Activated CD4-positive, alpha-beta T cell treated with anti-CD3 and anti-CD28 coated beads for 36 hours (primary cell): ENCODE measurements around the gene TPSD1. TPM values are rescaled to one million over a fixed set of nuclear protein-coding genes. Genes with fewer than 3 reads are reported as not detected.

Source experiments
- ATAC-seq: fragments of 200-7000 bp; cut with Tn5 transposase; one replicate; pipeline ENCODE4 v1.10.0; 2021; ENCODE audit warnings: mild to moderate bottlenecking, moderate library complexity
- CTCF ChIA-PET: fragments of 350-600 bp; sonication (Branson Sonifier 250); formaldehyde crosslinking; loops from one replicate; lab custom pipeline; 2021; ENCODE audit warnings: antibody characterized with exemption; lab: Charles Lee
- POLR2A ChIA-PET: fragments of 350-600 bp; sonication (Branson Sonifier 250); formaldehyde crosslinking; loops from one replicate; lab custom pipeline; 2021; ENCODE audit warnings: antibody characterized with exemption, inconsistent platforms; lab: Charles Lee
- DNase-seq: peaks from one replicate; pipeline ENCODE4 v3.0.0-alpha.2; 2020
- H3K27ac Mint-ChIP-seq: one replicate; pipeline ENCODE4 v1.8.0; 2021; ENCODE audit warnings: mixed read lengths
- H3K27me3 Mint-ChIP-seq: one replicate; pipeline ENCODE4 v1.8.0; 2021; ENCODE audit warnings: mixed read lengths
- H3K36me3 Mint-ChIP-seq: one replicate; pipeline ENCODE4 v1.8.0; 2021; ENCODE audit warnings: low read depth, mixed read lengths
- H3K4me1 Mint-ChIP-seq: one replicate; pipeline ENCODE4 v1.8.0; 2021; ENCODE audit warnings: mixed read lengths
- H3K4me3 Mint-ChIP-seq: one replicate; pipeline ENCODE4 v1.8.0; 2021; ENCODE audit warnings: mild to moderate bottlenecking, moderate library complexity, mixed read lengths
- H3K9me3 Mint-ChIP-seq: one replicate; pipeline ENCODE4 v1.8.0; 2021; ENCODE audit warnings: low read depth, mixed read lengths
- intact Hi-C, 2 experiments: fragments of 100-400 bp; cut with DNase I in 1 of 2; cut with micrococcal nuclease in 1 of 2; formaldehyde crosslinking; loops; one replicate each; pipeline versions ENCODE4 v1.14.2 to v1.15.1; 2022 to 2024; cut with DNase I, micrococcal nuclease
- total RNA-seq, 2 experiments: library from RNA; stranded (reverse); gene quantifications; one replicate each; pipeline ENCODE4 v1.2.3, GENCODE V29; 2021

The TPSD1 gene
- total RNA-seq, 2 experiments from 2014 or later: not detected

DNA sequence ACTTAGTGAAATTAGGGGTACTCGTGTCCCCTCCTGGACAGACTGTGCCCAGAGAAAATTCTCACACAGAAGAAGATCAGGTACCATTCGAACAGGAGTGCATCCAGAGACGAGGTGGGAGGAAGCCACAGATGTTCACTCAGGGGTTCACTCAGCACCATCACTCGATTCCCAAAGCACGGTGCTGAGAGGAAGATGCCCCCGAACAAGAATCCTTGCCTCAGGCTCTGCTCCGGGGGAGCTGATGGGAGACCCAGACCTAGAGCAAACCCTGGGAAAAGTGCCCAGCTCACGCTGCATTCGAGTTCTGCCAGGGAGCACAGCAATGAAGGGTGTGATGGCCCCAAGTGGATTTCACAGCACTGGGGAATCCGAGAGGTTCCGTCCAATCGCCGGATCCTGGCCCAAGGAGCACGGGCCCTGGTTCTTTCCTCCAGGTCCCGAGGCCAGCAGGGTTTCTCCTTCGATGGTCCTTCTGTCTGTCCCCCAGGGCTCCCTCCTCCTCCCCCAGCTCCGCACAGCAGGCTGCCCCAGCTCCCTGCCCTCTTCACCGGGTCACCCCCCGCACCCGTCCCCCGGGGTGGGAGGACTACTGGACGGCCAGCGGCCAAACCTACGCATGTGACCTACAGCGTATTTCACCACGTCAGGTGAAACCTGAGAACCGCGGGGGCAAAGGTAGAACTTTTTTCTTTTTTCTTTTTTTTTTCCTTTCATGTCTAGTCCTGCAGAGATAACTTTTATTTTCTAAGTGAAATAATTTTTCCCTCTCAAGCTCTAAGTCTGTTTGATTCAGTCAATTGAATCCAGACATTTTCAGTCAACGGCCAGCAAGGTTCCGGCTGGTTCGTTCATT lies 43.4 kb downstream of the TPSD1 start:
- ATAC-seq (no peak), DNase-seq (no peak)
- Mint-ChIP-seq H3K36me3 (no peaks in the 10 kb centered on the region), H3K27me3 (peaks cover 9% of the 10 kb centered on the region), H3K4me1 (peaks cover 18% of the 10 kb centered on the region), H3K9me3 (no peaks in the 10 kb centered on the region), H3K4me3 (no peak overlapping the region), H3K27ac (no peak overlapping the region)
- POLR2A ChIA-PET: no interaction called here
- intact Hi-C loops: no loop called here
- CTCF ChIA-PET: no interaction called here

DNA sequence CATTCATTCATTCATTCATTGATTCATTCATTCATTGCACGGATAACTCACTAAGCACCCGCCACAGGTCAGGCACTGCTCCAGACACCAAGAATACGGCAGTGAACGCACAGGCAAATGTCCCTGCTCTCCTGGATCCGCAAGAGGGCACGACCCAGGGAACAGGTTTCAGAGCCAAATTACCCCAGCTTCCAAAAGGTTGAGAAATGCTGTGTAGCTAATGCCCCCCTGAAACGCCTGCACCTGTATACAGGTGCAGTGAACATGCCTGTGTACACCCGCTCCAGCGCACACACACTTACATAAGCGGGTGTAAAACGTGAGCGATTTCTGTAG lies 44.0 kb downstream of the TPSD1 start:
- POLR2A ChIA-PET: no interaction called here
- intact Hi-C loops: loop anchor here in 1 of 2 experiments (2.0 to 10.0 kb wide), 2 partner anchors 329 to 875 kb away; partner anchors contain the start of genes LMF1 and RAB11FIP3

DNA sequence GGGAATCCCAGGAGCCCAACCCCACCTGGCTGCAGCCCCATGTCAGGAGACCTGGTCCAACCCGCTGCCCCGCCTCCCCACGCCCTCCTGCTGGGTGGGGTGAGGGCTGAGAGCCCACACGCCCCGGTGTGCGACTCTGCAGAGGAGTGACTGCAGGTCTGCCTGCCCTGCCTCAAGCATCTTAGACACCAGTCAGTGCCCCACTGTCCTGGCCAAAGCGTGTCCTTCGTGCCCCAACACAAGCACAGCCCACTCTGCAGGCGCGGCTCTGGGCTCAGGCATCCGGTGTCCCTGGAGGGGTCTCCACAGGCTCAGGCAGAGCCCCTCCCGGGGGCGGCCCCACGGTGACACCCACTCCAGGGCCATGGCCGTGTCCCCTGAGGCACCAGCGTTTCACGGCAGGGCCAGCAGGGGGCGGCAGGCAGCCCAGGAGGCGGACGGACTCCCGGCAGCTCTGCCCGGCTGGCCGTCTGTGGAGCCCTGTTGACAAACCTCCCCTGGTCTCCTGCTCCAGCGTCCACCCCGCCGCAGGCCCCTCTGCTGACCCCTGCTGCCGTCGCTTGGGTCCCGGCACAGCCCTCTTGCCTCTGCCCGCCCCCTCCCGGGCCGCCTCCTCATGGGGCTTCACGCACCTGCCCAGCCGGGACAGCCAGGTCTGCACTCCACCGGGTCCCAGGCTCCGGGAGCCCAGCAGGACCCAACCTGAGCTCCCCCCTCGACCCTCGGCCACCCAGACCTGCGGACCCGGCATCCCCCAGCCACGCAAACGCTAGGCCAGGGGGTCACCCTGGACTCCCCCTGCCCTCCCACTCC lies 45.0 kb downstream of the TPSD1 start:
- Mint-ChIP-seq H3K4me1 (peaks cover 27% of the 10 kb centered on the region), H3K4me3 (no peak overlapping the region), H3K27me3 (peaks cover 5% of the 10 kb centered on the region), H3K36me3 (no peaks in the 10 kb centered on the region), H3K27ac (no peak overlapping the region), H3K9me3 (no peaks in the 10 kb centered on the region)
- ChIA-PET CTCF (interaction anchor here (0.6 to 1.3 kb wide), 5 partner anchors 10 to 30 kb away, joined by 3 to 9 read pairs (median 3); no protein-coding TSS in a partner anchor), POLR2A (interaction anchor here (0.6 to 0.7 kb wide), 2 partner anchors 8 to 15 kb away, joined by 3 read pairs; no protein-coding TSS in a partner anchor)
- intact Hi-C loops: loop anchor here in 1 of 2 experiments (2.0 to 10.0 kb wide), 2 partner anchors 330 to 876 kb away; partner anchors contain the start of genes LMF1 and RAB11FIP3
- ATAC-seq: peak; percentile 60
- peak; percentile 87 for DNase-seq

More for the DNA sequence above, 44.0 kb downstream of the TPSD1 start:
- ATAC-seq (no peak), DNase-seq (no peak)
- no peak overlapping the region for H3K4me3 Mint-ChIP-seq
- CTCF ChIA-PET: interaction anchor here (1.2 kb wide), 1 partner anchor 9 kb away, joined by 3 read pairs; no protein-coding TSS in a partner anchor
- H3K36me3 Mint-ChIP-seq: no peaks in the 10 kb centered on the region
- peaks cover 24% of the 10 kb centered on the region for H3K4me1 Mint-ChIP-seq
- H3K27ac Mint-ChIP-seq: no peak overlapping the region
- H3K27me3 Mint-ChIP-seq: peaks cover 5% of the 10 kb centered on the region
- no peaks in the 10 kb centered on the region for H3K9me3 Mint-ChIP-seq

DNA sequence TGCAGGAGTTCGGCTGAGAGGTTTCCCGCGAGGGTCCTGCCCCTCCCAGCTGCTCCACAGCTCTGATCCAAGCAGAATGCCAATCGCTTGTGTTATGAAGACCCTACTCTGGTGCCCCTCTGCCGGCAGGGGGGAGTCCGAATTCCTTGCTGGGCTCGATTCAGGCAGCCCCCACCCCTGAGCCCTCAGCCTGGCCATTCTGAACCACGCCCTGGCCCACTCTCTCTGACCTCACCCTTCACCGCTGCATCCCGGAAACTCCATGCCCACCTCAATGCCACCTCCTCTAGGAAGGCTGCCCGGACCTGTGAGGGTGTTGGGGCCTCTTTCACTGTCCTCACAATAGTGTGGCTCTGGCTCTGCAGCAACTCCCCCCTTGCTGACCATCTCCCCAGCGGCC lies 45.7 kb downstream of the TPSD1 start:
- POLR2A ChIA-PET: interaction anchor here (0.6 kb wide), 1 partner anchor 7 kb away, joined by 3 read pairs; no protein-coding TSS in a partner anchor
- CTCF ChIA-PET: interaction anchor here (0.6 to 1.3 kb wide), 5 partner anchors 14 to 34 kb away, joined by 3 to 9 read pairs (median 4); no protein-coding TSS in a partner anchor
- H3K9me3 Mint-ChIP-seq: no peaks in the 10 kb centered on the region
- intact Hi-C loops: loop anchor here in 1 of 2 experiments (2.0 to 10.0 kb wide), 2 partner anchors 331 to 877 kb away; partner anchors contain the start of genes LMF1 and RAB11FIP3
- H3K4me3 Mint-ChIP-seq: no peak overlapping the region
- ATAC-seq (no peak), DNase-seq (no peak)
- H3K36me3 Mint-ChIP-seq: no peaks in the 10 kb centered on the region
- peaks cover 5% of the 10 kb centered on the region for H3K27me3 Mint-ChIP-seq
- H3K4me1 Mint-ChIP-seq: peaks cover 34% of the 10 kb centered on the region
- no peak overlapping the region for H3K27ac Mint-ChIP-seq

DNA sequence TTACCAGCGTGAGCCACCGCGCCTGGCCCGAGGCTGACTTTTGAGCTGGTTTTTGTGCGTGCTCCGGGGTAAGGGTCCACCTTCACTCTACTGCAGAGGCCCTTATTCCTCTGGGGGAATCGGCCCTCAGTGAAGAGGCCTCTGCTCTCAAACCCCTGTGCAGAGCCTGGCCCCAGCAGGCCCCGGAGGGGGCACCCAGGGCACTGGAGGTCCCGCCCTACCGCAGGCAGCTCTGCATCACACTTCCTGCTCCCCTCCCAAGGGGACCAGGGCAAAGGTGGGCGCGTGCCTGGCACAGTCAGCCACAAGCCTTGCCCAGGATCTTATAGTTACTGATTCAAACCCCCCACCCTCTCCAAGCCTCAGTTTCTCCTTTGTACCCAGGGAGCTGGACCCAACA lies 50.0 kb downstream of the TPSD1 start:
- ATAC-seq (no peak), DNase-seq (no peak)
- H3K27me3 Mint-ChIP-seq: no peaks in the 10 kb centered on the region
- H3K4me1 Mint-ChIP-seq: peaks cover 39% of the 10 kb centered on the region
- intact Hi-C loops: loop anchor here in 1 of 2 experiments (5.0 to 10.0 kb wide), 4 partner anchors 624 to 1366 kb away; partner anchors contain the start of genes DECR2, JMJD8, RAB11FIP3 and STUB1
- ChIA-PET CTCF (no interaction called here), POLR2A (interaction anchor here (0.6 to 0.7 kb wide), 2 partner anchors 229 to 850 kb away, joined by 3 to 6 read pairs; partner anchors contain the start of gene TRAF7)
- no peak overlapping the region for H3K27ac Mint-ChIP-seq
- H3K4me3 Mint-ChIP-seq: no peak overlapping the region
- no peaks in the 10 kb centered on the region for H3K9me3 Mint-ChIP-seq
- peaks cover 9% of the 10 kb centered on the region for H3K36me3 Mint-ChIP-seq

DNA sequence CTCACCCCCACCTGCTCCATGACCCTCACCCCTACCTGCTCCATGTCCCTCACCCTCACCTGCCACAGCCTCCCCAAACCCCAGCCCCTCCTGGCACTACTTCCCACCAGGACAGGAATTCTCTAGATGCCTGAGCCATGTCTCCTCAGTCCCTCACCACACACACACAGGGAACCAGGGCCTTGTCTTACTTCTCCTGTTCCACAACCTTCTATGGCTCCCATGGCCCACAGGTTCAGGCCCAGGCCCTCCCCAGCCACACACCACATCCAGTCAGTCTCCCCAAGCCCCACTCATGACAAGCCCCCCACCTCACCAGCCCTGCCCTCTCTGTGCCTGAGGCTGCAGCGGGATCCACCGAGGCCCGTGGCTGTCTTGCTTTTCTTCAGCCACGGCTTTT lies 50.5 kb downstream of the TPSD1 start:
- ATAC-seq (no peak), DNase-seq (no peak)
- H3K4me3 Mint-ChIP-seq: no peak overlapping the region
- H3K27me3 Mint-ChIP-seq: no peaks in the 10 kb centered on the region
- H3K36me3 Mint-ChIP-seq: peaks cover 14% of the 10 kb centered on the region
- ChIA-PET CTCF (no interaction called here), POLR2A (no interaction called here)
- H3K9me3 Mint-ChIP-seq: no peaks in the 10 kb centered on the region
- no peak overlapping the region for H3K27ac Mint-ChIP-seq
- intact Hi-C loops: loop anchor here in 1 of 2 experiments (5.0 to 10.0 kb wide), 4 partner anchors 624 to 1366 kb away; partner anchors contain the start of genes DECR2, JMJD8, RAB11FIP3 and STUB1
- H3K4me1 Mint-ChIP-seq: peaks cover 44% of the 10 kb centered on the region

DNA sequence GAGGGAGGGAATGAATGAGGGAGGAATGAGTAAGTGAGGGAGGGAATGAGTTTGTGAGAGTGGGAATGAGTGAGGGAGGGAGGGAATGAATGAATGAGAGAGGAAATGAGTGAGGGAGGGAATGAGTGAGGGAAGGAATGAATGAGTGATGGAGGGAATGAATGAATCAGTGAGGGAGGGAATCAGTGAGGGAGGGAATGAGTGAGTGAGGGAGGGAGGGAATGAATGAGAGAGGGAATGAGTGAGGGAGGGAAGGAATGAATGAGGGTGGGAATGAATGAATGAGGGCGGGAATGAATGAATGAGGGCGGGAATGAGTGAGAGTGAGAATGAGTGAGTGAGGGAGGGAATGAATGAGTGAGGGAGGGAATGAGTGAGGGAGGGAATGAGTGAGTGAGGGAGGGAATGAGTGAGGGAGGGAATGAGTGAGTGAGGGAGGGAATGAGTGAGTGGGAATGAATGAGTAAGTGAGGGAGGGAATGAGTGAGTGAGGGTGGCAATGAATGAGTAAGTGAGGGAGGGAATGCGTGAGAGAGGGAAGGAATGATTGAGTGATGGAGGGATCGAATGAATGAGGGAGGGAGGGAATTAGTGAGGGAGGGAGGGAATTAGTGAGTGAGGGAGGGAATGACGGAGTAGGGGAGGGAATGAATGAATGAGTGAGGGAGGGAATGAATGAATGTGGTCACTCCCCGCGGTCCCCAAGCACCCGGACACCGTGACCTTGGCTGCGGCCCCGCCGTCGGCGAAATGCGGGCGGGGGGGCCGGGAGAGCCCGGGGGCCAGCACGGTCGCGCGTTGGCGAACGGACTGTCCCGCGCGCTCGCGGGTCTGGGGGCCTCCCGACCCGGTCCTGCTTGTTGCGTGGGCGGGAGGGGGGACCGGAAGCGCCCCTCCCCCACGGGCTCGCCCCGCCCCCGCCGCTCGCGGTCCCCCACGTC lies 52.4 kb downstream of the TPSD1 start:
- DNase-seq (no peak), ATAC-seq (peak; percentile 23)
- Mint-ChIP-seq H3K27me3 (no peaks in the 10 kb centered on the region), H3K27ac (peak overlapping the region; percentile 99), H3K4me3 (peak overlapping the region; percentile 77), H3K9me3 (no peaks in the 10 kb centered on the region), H3K4me1 (peaks cover 53% of the 10 kb centered on the region), H3K36me3 (peaks cover 17% of the 10 kb centered on the region)
- ChIA-PET CTCF (no interaction called here), POLR2A (interaction anchor here (0.6 to 1.6 kb wide), 5 partner anchors 7 to 656 kb away, joined by 3 to 6 read pairs (median 3); partner anchors contain the start of genes RPS2 and UQCC4)
- intact Hi-C loops: loop anchor here in 1 of 2 experiments (1.0 to 10.0 kb wide), 11 partner anchors 71 to 1364 kb away; partner anchors contain the start of genes CACNA1H, CAPN15, DECR2 and JMJD8

Other genes starting within 250 kb of the TPSD1 start
- gene SSTR5, start 183.3 kb upstream of the TPSD1 start, total RNA-seq: not detected
- gene C1QTNF8, start 159.8 kb upstream of the TPSD1 start, total RNA-seq: not detected
- under 1 TPM; 0.86 to 0.98 TPM for gene CACNA1H, start 103.0 kb upstream of the TPSD1 start, total RNA-seq
- gene TPSG1, start 30.8 kb upstream of the TPSD1 start, total RNA-seq: not detected
- gene TPSB2, start 25.9 kb upstream of the TPSD1 start, total RNA-seq: not detected
- not detected for gene TPSAB1, start 15.4 kb upstream of the TPSD1 start, total RNA-seq
- gene UBE2I, start 53.6 kb downstream of the TPSD1 start, total RNA-seq: 100 to 1,000 TPM; 251 to 358 TPM
- gene BAIAP3, start 77.6 kb downstream of the TPSD1 start, total RNA-seq: 1 to 10 TPM in 1 of 2 experiments, under 1 TPM in 1; 0.57 to 1.0 TPM
- 10 to 100 TPM; 37.6 to 58.7 TPM for gene TSR3, start 95.8 kb downstream of the TPSD1 start, total RNA-seq
- gene GNPTG, start 95.9 kb downstream of the TPSD1 start, total RNA-seq: 10 to 100 TPM; 16.3 to 17.4 TPM
- 10 to 100 TPM; 31.3 to 32.8 TPM for gene UNKL, start 158.6 kb downstream of the TPSD1 start, total RNA-seq
- gene UQCC4, start 164.7 kb downstream of the TPSD1 start, total RNA-seq: 10 to 100 TPM; 11.9 to 15.5 TPM
- gene PERCC1, start 175.0 kb downstream of the TPSD1 start, total RNA-seq: not detected
- gene CCDC154, start 188.5 kb downstream of the TPSD1 start, total RNA-seq: 1 to 10 TPM in 1 of 2 experiments, under 1 TPM in 1; 0.70 to 1.6 TPM
- 10 to 100 TPM; 29.9 to 33.7 TPM for gene CLCN7, start 219.0 kb downstream of the TPSD1 start, total RNA-seq
- not detected for gene PTX4, start 232.9 kb downstream of the TPSD1 start, total RNA-seq
- 10 to 100 TPM; 48.1 to 60.0 TPM for gene TELO2, start 237.3 kb downstream of the TPSD1 start, total RNA-seq